ENCODE data around the gene RRAS2.

DNA sequence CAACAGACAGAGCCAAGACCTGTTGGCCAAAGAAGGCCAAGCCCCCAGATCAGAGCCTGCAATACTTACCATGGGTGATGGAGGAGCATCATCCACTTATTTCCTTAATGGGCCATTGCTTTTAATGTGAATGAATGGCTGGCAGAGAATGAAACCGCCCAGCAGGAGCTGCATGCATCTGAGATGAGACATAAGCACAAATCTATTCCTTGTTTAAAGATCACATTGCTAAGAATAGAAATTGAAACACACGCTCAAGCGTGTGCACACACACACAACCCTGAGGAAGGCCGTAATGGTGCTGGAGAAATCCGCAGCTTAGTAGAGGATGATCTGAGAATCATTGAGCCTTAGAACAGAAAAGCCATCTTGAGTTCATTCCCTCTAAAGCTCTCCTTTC is 5.3 kb upstream of the RRAS2 start:
- TF ChIP-seq, protein P1, sequence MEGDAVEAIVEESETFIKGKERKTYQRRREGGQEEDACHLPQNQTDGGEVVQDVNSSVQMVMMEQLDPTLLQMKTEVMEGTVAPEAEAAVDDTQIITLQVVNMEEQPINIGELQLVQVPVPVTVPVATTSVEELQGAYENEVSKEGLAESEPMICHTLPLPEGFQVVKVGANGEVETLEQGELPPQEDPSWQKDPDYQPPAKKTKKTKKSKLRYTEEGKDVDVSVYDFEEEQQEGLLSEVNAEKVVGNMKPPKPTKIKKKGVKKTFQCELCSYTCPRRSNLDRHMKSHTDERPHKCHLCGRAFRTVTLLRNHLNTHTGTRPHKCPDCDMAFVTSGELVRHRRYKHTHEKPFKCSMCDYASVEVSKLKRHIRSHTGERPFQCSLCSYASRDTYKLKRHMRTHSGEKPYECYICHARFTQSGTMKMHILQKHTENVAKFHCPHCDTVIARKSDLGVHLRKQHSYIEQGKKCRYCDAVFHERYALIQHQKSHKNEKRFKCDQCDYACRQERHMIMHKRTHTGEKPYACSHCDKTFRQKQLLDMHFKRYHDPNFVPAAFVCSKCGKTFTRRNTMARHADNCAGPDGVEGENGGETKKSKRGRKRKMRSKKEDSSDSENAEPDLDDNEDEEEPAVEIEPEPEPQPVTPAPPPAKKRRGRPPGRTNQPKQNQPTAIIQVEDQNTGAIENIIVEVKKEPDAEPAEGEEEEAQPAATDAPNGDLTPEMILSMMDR (IDR thresholded peaks at IDR 0.05; ENCODE audit: borderline replicate concordance, extremely low read depth, low read length, poor library complexity, severe bottlenecking), result no peak
- no peak for TF ChIP-seq EZH2 (IDR thresholded peaks at IDR 0.05; ENCODE audit: borderline replicate concordance, low read depth, low read length, severe bottlenecking)

All from DND-41 (cell line).